ENCODE measurements around the gene CKMT1A. TPM values are rescaled to one million over a fixed set of nuclear protein-coding genes. Genes with fewer than 3 reads are reported as not detected.
A peak's percentile ranks its signal among the peaks of the same experiment; 100 is the strongest.
"Not testable (repeated sequence)": the region's sequence is repeated elsewhere in the genome, so short reads cannot be mapped to it uniquely, and the experiment has no call there.

Gene CKMT1A
- polyA plus RNA-seq, 2 donors: 52.5 to 90.6 TPM

- not testable (repeated sequence) for H3K36me3 ChIP-seq (ENCODE audit: control insufficient read depth in 2 of 2, insufficient read depth in 2 of 2, low read length in 1 of 2); H3K9me3 ChIP-seq (ENCODE audit: control insufficient read depth in 2 of 2, insufficient read depth in 1 of 2, low read depth in 1 of 2, low read length in 1 of 2); H3K4me3 ChIP-seq (ENCODE audit: low read depth in 1 of 2, low read length in 2 of 2); H3K27ac ChIP-seq (ENCODE audit: low read depth in 2 of 2, low read length in 1 of 2); H3K27me3 ChIP-seq (ENCODE audit: control insufficient read depth in 1 of 2, insufficient read depth in 2 of 2, low read length in 2 of 2); H3K4me1 ChIP-seq (ENCODE audit: control insufficient read depth in 2 of 2, insufficient read depth in 2 of 2, low read length in 1 of 2)
- WGBS, 2 donors: 27 to 33% methylated on average over 2 to 3 of the region's 7 CpGs
Observed at GRCh38 chr15:43692679-43693078, 980 bp upstream of the CKMT1A start.

DNA sequence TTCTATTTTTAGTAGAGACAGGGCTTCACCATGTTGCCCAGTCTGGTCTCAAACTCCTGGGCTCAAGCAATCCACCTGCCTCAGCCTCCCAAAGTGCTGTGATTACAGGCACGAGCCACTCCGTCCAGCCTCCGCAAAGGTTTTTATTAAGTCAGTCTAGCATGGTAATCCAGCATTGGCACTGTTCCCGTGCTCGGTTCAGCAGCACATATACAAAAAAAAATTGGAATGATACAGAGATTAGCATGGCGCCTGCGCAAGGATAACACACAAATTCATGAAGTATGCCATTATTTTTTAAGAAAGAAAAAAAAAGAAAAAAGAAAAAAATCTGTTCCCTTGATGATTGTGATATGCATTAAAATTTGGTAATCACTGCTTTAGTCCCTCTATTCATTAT, 8.5 kb downstream of the CKMT1A start:
- H3K9me3 ChIP-seq (ENCODE audit: control insufficient read depth in 2 of 2, insufficient read depth in 1 of 2, low read depth in 1 of 2, low read length in 1 of 2): no peaks in the 10 kb centered on the region
- no peaks in the 10 kb centered on the region for H3K36me3 ChIP-seq (ENCODE audit: control insufficient read depth in 2 of 2, insufficient read depth in 2 of 2, low read length in 1 of 2)
- 63 to 75% methylated on average over 7 of the region's 7 CpGs for WGBS, 2 donors
- peaks cover 0 to 2% of the 10 kb centered on the region in 2 donors for H3K4me1 ChIP-seq (ENCODE audit: control insufficient read depth in 2 of 2, insufficient read depth in 2 of 2, low read length in 1 of 2)
- no peak overlapping the region for H3K4me3 ChIP-seq (ENCODE audit: low read depth in 1 of 2, low read length in 2 of 2)
- H3K27ac ChIP-seq (ENCODE audit: low read depth in 2 of 2, low read length in 1 of 2): no peak overlapping the region
- no peaks in the 10 kb centered on the region for H3K27me3 ChIP-seq (ENCODE audit: control insufficient read depth in 1 of 2, insufficient read depth in 2 of 2, low read length in 2 of 2)

- no peaks in the 10 kb centered on the region for H3K27me3 ChIP-seq (ENCODE audit: control insufficient read depth in 1 of 2, insufficient read depth in 2 of 2, low read length in 2 of 2)
- no peaks in the 10 kb centered on the region for H3K36me3 ChIP-seq (ENCODE audit: control insufficient read depth in 2 of 2, insufficient read depth in 2 of 2, low read length in 1 of 2)
- peaks cover 0 to 2% of the 10 kb centered on the region in 2 donors for H3K4me1 ChIP-seq (ENCODE audit: control insufficient read depth in 2 of 2, insufficient read depth in 2 of 2, low read length in 1 of 2)
- no peaks in the 10 kb centered on the region for H3K9me3 ChIP-seq (ENCODE audit: control insufficient read depth in 2 of 2, insufficient read depth in 1 of 2, low read depth in 1 of 2, low read length in 1 of 2)
- 69% methylated on average over 7 to 8 of the region's 8 CpGs for WGBS, 2 donors
- no peak overlapping the region for H3K4me3 ChIP-seq (ENCODE audit: low read depth in 1 of 2, low read length in 2 of 2)
- H3K27ac ChIP-seq (ENCODE audit: low read depth in 2 of 2, low read length in 1 of 2): no peak overlapping the region
Observed at GRCh38 chr15:43702701-43703424, 9.2 kb downstream of the CKMT1A start.

DNA sequence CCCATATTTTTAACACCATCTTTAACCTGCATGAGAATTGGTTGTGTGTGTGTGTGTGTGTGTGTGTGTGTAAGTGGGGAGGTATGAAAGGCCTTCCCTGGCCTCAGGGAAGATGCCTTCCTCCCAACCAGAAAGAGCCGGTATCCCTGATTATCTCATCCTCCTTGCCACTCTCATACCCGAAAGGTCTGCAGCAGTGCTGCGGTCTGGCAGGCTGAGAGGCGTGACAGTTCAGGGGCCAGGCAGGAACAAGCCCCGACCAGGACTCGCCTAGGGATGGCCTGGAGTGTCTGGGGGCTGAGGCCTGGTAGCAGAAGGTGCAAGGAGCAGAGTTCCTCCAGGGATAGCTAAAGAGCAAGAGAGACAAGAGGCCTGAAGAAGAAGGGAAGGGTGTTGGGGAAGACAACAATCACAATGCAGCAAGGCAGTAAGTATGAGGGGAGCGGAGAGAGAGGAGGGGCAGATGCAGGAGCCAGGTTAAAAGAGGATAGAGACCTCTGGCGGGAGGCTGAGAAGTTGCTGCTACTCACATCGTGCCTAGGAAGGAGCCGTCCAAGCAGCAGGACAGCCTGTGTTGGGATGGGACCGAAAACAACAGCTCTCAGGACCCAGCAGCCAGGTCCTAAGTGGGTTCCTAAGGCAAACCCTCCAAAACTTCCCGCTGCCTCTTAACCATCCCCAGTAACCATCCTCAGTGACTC, 16.9 kb downstream of the CKMT1A start:
- not testable (repeated sequence) for H3K36me3 ChIP-seq (ENCODE audit: control insufficient read depth in 2 of 2, insufficient read depth in 2 of 2, low read length in 1 of 2); H3K27me3 ChIP-seq (ENCODE audit: control insufficient read depth in 1 of 2, insufficient read depth in 2 of 2, low read length in 2 of 2); H3K4me3 ChIP-seq (ENCODE audit: low read depth in 1 of 2, low read length in 2 of 2); H3K4me1 ChIP-seq (ENCODE audit: control insufficient read depth in 2 of 2, insufficient read depth in 2 of 2, low read length in 1 of 2); H3K9me3 ChIP-seq (ENCODE audit: control insufficient read depth in 2 of 2, insufficient read depth in 1 of 2, low read depth in 1 of 2, low read length in 1 of 2); H3K27ac ChIP-seq (ENCODE audit: low read depth in 2 of 2, low read length in 1 of 2)
- 83 to 91% methylated on average over 1 of the region's 12 CpGs for WGBS, 2 donors

GRCh38 chr15:43723151-43723550, 29.5 kb downstream of the CKMT1A start:
- no peaks in the 10 kb centered on the region for H3K4me1 ChIP-seq (ENCODE audit: control insufficient read depth in 2 of 2, insufficient read depth in 2 of 2, low read length in 1 of 2)
- WGBS, 2 donors: 77% methylated on average over 4 of the region's 4 CpGs
- H3K36me3 ChIP-seq (ENCODE audit: control insufficient read depth in 2 of 2, insufficient read depth in 2 of 2, low read length in 1 of 2): no peaks in the 10 kb centered on the region
- H3K27me3 ChIP-seq (ENCODE audit: control insufficient read depth in 1 of 2, insufficient read depth in 2 of 2, low read length in 2 of 2): no peaks in the 10 kb centered on the region
- H3K4me3 ChIP-seq (ENCODE audit: low read depth in 1 of 2, low read length in 2 of 2): no peak overlapping the region
- H3K9me3 ChIP-seq (ENCODE audit: control insufficient read depth in 2 of 2, insufficient read depth in 1 of 2, low read depth in 1 of 2, low read length in 1 of 2): no peaks in the 10 kb centered on the region
- no peak overlapping the region for H3K27ac ChIP-seq (ENCODE audit: low read depth in 2 of 2, low read length in 1 of 2)

GRCh38 chr15:43726306-43726705, 32.6 kb downstream of the CKMT1A start:
- WGBS, 2 donors: 100% methylated on average over 1 of the region's 1 CpG
- not testable (repeated sequence) for H3K27me3 ChIP-seq (ENCODE audit: control insufficient read depth in 1 of 2, insufficient read depth in 2 of 2, low read length in 2 of 2); H3K4me3 ChIP-seq (ENCODE audit: low read depth in 1 of 2, low read length in 2 of 2); H3K36me3 ChIP-seq (ENCODE audit: control insufficient read depth in 2 of 2, insufficient read depth in 2 of 2, low read length in 1 of 2); H3K27ac ChIP-seq (ENCODE audit: low read depth in 2 of 2, low read length in 1 of 2); H3K4me1 ChIP-seq (ENCODE audit: control insufficient read depth in 2 of 2, insufficient read depth in 2 of 2, low read length in 1 of 2); H3K9me3 ChIP-seq (ENCODE audit: control insufficient read depth in 2 of 2, insufficient read depth in 1 of 2, low read depth in 1 of 2, low read length in 1 of 2)

DNA sequence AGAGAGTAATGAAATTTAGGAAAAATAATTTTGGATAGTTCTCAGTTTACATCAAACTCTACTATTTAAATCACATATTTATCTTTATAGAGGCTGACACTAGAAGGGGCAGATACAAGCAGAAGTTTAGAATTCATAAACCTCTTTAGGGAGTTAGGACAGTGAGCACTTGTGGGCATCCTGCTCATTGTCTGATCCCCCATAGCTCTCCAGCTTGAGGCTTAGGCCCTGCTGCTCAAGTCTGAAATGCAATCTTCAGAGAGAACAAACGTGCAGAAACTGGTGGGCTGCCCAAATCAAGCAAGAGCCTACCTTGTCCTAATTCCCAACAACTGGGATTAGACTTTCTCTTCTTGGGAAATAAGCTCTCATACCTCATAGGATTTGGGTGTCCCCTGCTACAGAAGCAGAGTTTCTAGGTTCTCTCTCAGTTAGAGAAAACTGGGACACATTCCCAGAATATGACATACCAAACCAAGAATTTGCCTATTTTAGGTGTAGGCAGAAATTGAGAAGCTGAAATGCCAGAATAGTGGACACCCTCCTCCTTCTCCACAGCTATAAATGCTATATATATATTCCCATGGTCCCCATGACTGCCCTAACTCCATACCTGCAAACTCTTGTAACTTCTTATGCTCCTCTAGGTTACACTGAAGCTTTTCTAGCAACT, 34.5 kb downstream of the CKMT1A start:
- not testable (repeated sequence) for H3K4me1 ChIP-seq (ENCODE audit: control insufficient read depth in 2 of 2, insufficient read depth in 2 of 2, low read length in 1 of 2); H3K9me3 ChIP-seq (ENCODE audit: control insufficient read depth in 2 of 2, insufficient read depth in 1 of 2, low read depth in 1 of 2, low read length in 1 of 2); H3K27ac ChIP-seq (ENCODE audit: low read depth in 2 of 2, low read length in 1 of 2); H3K4me3 ChIP-seq (ENCODE audit: low read depth in 1 of 2, low read length in 2 of 2); H3K27me3 ChIP-seq (ENCODE audit: control insufficient read depth in 1 of 2, insufficient read depth in 2 of 2, low read length in 2 of 2); H3K36me3 ChIP-seq (ENCODE audit: control insufficient read depth in 2 of 2, insufficient read depth in 2 of 2, low read length in 1 of 2)
- 46 to 71% methylated on average over 1 of the region's 1 CpG for WGBS, 2 donors

- no peaks in the 10 kb centered on the region for H3K36me3 ChIP-seq (ENCODE audit: control insufficient read depth in 2 of 2, insufficient read depth in 2 of 2, low read length in 1 of 2)
- H3K4me3 ChIP-seq (ENCODE audit: low read depth in 1 of 2, low read length in 2 of 2): no peak overlapping the region
- no peaks in the 10 kb centered on the region for H3K27me3 ChIP-seq (ENCODE audit: control insufficient read depth in 1 of 2, insufficient read depth in 2 of 2, low read length in 2 of 2)
- WGBS, 2 donors: 82 to 85% methylated on average over 6 of the region's 6 CpGs
- H3K9me3 ChIP-seq (ENCODE audit: control insufficient read depth in 2 of 2, insufficient read depth in 1 of 2, low read depth in 1 of 2, low read length in 1 of 2): no peaks in the 10 kb centered on the region
- no peaks in the 10 kb centered on the region for H3K4me1 ChIP-seq (ENCODE audit: control insufficient read depth in 2 of 2, insufficient read depth in 2 of 2, low read length in 1 of 2)
- H3K27ac ChIP-seq (ENCODE audit: low read depth in 2 of 2, low read length in 1 of 2): no peak overlapping the region
Observed at GRCh38 chr15:43735416-43735815, 41.8 kb downstream of the CKMT1A start.

GRCh38 chr15:43746245-43746902, 52.7 kb downstream of the CKMT1A start, which contains the start of gene PDIA3:
Gene PDIA3, plus strand, starts transcription at chr15:43746438. Its CDS starts 102 bp downstream, at chr15:43746540.
- not testable (repeated sequence) for H3K9me3 ChIP-seq (ENCODE audit: control insufficient read depth in 2 of 2, insufficient read depth in 1 of 2, low read depth in 1 of 2, low read length in 1 of 2); H3K36me3 ChIP-seq (ENCODE audit: control insufficient read depth in 2 of 2, insufficient read depth in 2 of 2, low read length in 1 of 2)

More at GRCh38 chr15:43746245-43746902, 52.7 kb downstream of the CKMT1A start, which contains the start of gene PDIA3:
- WGBS, 2 donors: 1% methylated on average over 66 to 84 of the region's 84 CpGs
- H3K4me1 ChIP-seq (ENCODE audit: control insufficient read depth in 2 of 2, insufficient read depth in 2 of 2, low read length in 1 of 2); H3K27me3 ChIP-seq (ENCODE audit: control insufficient read depth in 1 of 2, insufficient read depth in 2 of 2, low read length in 2 of 2): not testable (repeated sequence)
- Histone ChIP-seq H3K4me3 (ENCODE audit: low read depth in 1 of 2, low read length in 2 of 2) (peak within 1 kb of the TSS; percentile 88 to 92), H3K27ac (ENCODE audit: low read depth in 2 of 2, low read length in 1 of 2) (peak within 1 kb of the TSS; percentile 95 to 98)

All from esophagus (tissue), 2 donors.